ENCODE results near the gene CYB561D2.

DNA sequence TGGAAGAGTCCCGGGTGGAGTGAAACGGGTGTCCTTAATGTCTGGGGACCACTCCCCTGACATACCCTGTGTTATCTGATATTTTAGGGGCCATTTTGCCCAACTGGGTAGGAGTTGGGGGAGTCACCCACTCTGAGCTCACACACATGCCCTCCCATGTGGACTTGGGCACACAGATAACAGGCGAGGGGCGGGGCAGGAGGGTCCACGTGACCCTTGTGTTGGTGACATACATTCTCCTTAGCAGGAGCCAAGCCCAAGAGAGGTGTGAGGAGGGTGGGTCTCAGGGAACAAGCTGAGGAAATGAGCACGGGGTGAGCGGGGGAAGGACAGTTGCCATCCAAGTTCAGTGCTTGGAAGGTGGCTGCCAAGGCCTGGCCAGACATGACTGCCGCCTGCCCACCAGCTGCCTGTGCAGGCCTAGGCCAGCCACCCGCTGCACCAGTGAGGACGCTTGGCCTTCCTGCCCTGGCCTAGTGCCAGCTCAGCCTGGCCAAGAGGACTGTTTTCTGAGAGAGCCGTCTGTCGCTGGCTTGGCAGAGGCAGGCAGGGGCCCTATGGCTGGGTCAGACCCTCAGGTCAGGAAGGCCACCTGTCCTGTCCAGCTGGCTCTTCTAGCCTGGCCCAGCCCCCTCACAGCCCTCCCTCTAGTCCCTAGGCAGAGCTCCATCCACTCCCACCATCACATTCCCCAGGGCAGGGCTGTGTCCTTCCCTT, 40.0 kb downstream of the CYB561D2 start:
- TF ChIP-seq POLR2AphosphoS5 (IDR thresholded peaks at IDR 0.05): no peak
- TF ChIP-seq POLR2A (IDR thresholded peaks at IDR 0.05): no peak
- TF ChIP-seq, protein P1, sequence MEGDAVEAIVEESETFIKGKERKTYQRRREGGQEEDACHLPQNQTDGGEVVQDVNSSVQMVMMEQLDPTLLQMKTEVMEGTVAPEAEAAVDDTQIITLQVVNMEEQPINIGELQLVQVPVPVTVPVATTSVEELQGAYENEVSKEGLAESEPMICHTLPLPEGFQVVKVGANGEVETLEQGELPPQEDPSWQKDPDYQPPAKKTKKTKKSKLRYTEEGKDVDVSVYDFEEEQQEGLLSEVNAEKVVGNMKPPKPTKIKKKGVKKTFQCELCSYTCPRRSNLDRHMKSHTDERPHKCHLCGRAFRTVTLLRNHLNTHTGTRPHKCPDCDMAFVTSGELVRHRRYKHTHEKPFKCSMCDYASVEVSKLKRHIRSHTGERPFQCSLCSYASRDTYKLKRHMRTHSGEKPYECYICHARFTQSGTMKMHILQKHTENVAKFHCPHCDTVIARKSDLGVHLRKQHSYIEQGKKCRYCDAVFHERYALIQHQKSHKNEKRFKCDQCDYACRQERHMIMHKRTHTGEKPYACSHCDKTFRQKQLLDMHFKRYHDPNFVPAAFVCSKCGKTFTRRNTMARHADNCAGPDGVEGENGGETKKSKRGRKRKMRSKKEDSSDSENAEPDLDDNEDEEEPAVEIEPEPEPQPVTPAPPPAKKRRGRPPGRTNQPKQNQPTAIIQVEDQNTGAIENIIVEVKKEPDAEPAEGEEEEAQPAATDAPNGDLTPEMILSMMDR (IDR thresholded peaks at IDR 0.05): no peak
